ENCODE data around the gene DHX35. TPM values are rescaled to one million over a fixed set of nuclear protein-coding genes. Genes with fewer than 3 reads are reported as not detected.

DHX35 gene
- total and polyA plus RNA-seq, 3 experiments from 2014 or later = 6.0 to 20.5 (median 19.9) TPM

DNA sequence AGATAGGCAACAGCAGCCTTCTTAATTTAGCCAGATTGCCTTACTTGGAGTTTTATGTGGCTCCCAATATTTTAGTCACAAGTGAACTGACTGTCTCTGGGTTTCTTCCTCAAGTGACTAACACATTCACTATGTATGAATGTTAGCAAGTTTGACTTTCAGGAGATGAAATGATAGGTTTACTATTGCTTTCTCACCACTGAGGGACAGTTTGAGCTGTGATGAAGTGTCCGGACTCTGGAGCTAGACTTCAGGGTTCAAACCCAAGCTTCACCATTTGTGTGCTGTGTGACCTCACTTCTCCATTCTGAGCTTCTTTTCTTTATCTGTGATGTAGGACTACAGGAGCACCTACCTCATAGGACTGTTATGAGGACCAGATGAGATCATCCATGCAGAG is 8.2 kb downstream of the DHX35 start:
- Mint-ChIP-seq H3K4me1 (peaks cover 13 to 26% (median 17%) of the 10 kb centered on the region in 3 donors), H3K36me3 (peaks cover 3 to 73% (median 19%) of the 10 kb centered on the region in 3 donors), H3K4me3 (no peak overlapping the region), H3K9me3 (no peaks in the 10 kb centered on the region), H3K27me3 (no peaks in the 10 kb centered on the region), H3K27ac (peak overlapping the region in 1 of 8 donors; percentile 53)
- Histone ChIP-seq H3K27ac (ENCODE audit: low read depth, low read length) (no peak overlapping the region), H3K9me3 (ENCODE audit: low read length) (no peaks in the 10 kb centered on the region), H3K27me3 (ENCODE audit: insufficient read depth, low read length, poor library complexity, severe bottlenecking) (no peaks in the 10 kb centered on the region), H3K4me3 (ENCODE audit: low read length) (no peak overlapping the region), H3K4me1 (ENCODE audit: insufficient read depth, low read length) (no peaks in the 10 kb centered on the region), H3K36me3 (ENCODE audit: insufficient read depth, low read length) (peaks cover 5% of the 10 kb centered on the region)
- no peak for DNase-seq
- ChIA-PET CTCF (no interaction called here), POLR2A (no interaction called here)

DNA sequence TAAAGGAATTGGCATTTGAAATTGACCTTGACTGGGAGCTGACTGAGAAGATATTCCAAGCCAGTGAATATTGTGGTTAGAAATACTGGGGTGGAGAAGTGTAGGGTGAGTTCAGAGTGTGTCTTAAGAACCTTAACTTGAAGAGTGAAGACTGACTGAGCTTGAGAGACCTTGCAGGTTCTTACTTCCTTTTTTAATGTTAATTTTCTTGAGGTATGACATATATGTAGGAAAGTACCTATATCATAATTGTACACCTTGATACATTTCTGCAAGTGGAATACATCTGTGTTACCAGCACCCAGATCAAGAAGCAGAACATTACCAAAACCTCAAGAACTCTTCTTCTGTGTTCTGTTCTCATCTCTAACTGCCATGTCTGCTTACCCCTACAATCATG is 11.0 kb downstream of the DHX35 start:
- CTCF ChIA-PET = no interaction called here
- H3K36me3 ChIP-seq (ENCODE audit: insufficient read depth, low read length) = peaks cover 14% of the 10 kb centered on the region

DNA sequence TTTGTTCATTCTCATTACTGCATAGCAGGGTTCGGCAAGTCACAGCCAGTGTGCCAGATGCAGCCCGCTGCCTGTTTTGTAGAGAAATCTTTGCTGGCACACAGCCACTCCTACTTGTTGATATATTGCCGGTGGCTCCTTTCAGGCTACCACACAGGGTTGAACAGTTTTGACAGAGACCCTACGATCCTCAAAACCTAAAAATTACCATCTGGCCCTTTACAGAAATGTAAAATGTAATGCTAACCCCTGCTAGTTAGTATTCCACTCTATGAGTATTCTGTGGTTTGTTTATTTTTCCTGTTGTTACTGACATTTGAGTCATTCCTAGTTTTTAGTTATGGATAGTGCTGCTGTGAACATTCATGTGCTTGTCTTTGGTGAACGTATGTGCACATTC is 11.5 kb downstream of the DHX35 start:
- Histone ChIP-seq H3K27me3 (ENCODE audit: insufficient read depth, low read length, poor library complexity, severe bottlenecking) (no peaks in the 10 kb centered on the region), H3K4me1 (ENCODE audit: insufficient read depth, low read length) (no peaks in the 10 kb centered on the region), H3K36me3 (ENCODE audit: insufficient read depth, low read length) (peaks cover 15% of the 10 kb centered on the region), H3K27ac (ENCODE audit: low read depth, low read length) (no peak overlapping the region), H3K9me3 (ENCODE audit: low read length) (no peaks in the 10 kb centered on the region), H3K4me3 (ENCODE audit: low read length) (no peak overlapping the region)
- Mint-ChIP-seq H3K27ac (peak overlapping the region in 1 of 8 donors; percentile 37), H3K36me3 (peaks cover 3 to 59% (median 18%) of the 10 kb centered on the region in 3 donors), H3K27me3 (no peaks in the 10 kb centered on the region), H3K9me3 (no peaks in the 10 kb centered on the region), H3K4me1 (peaks cover 10 to 23% (median 11%) of the 10 kb centered on the region in 3 donors), H3K4me3 (no peak overlapping the region)
- ChIA-PET CTCF (interaction anchor here (1.3 kb wide), 1 partner anchor 12 kb away, joined by 3 read pairs; the partner anchor contains the start of gene DHX35), POLR2A (interaction anchor here (0.6 kb wide), 1 partner anchor 1653 kb away, joined by 3 read pairs; no protein-coding TSS in a partner anchor)
- DNase-seq = no peak

More for the DNA sequence above, 11.0 kb downstream of the DHX35 start:
- Mint-ChIP-seq H3K36me3 (peaks cover 3 to 62% (median 18%) of the 10 kb centered on the region in 3 donors), H3K27ac (no peak overlapping the region), H3K4me3 (no peak overlapping the region), H3K4me1 (peaks cover 10 to 23% (median 11%) of the 10 kb centered on the region in 3 donors), H3K9me3 (no peaks in the 10 kb centered on the region), H3K27me3 (no peaks in the 10 kb centered on the region)
- Histone ChIP-seq H3K4me3 (ENCODE audit: low read length) (no peak overlapping the region), H3K27me3 (ENCODE audit: insufficient read depth, low read length, poor library complexity, severe bottlenecking) (no peaks in the 10 kb centered on the region), H3K9me3 (ENCODE audit: low read length) (no peaks in the 10 kb centered on the region), H3K27ac (ENCODE audit: low read depth, low read length) (no peak overlapping the region), H3K4me1 (ENCODE audit: insufficient read depth, low read length) (no peaks in the 10 kb centered on the region)
- DNase-seq = no peak
- POLR2A ChIA-PET = no interaction called here

DNA sequence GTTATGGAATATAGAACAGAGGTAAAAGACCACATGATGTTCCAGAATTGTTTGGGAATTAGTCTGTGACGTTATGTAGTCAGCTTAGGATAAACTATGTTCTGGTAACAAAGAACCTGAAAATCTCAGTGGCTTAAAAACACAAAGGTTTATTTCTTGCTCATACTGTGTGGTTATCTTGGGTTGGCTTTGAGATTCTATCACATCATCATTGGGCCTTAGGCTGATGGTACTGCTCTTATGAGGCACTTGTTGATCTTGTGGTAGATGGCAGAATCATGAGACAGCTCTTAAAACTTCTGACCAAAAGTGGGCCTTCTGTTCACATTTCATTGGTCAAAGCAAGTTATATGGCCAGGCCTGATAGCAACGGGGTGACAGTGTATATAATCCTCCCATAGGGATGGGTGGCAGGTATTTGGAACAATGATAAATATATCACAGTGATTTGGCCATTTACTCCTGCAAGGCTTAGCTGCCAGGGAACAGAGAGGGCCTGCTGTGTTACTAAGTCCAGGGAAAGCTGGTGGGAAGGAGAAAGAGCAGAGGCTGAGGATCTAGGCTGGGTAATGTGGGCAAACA is 13.5 kb downstream of the DHX35 start:
- H3K4me1 Mint-ChIP-seq = peaks cover 11 to 23% (median 13%) of the 10 kb centered on the region in 3 donors
- no peaks in the 10 kb centered on the region for H3K4me1 ChIP-seq (ENCODE audit: insufficient read depth, low read length)
- H3K9me3 Mint-ChIP-seq = no peaks in the 10 kb centered on the region
- no peak overlapping the region for H3K27ac ChIP-seq (ENCODE audit: low read depth, low read length)
- no peak overlapping the region for H3K27ac Mint-ChIP-seq
- ChIA-PET POLR2A (no interaction called here), CTCF (no interaction called here)
- no peak overlapping the region for H3K4me3 Mint-ChIP-seq
- H3K4me3 ChIP-seq (ENCODE audit: low read length) = no peak overlapping the region
- H3K27me3 Mint-ChIP-seq = no peaks in the 10 kb centered on the region
- peaks cover 11% of the 10 kb centered on the region for H3K36me3 ChIP-seq (ENCODE audit: insufficient read depth, low read length)
- H3K36me3 Mint-ChIP-seq = peaks cover 3 to 47% (median 16%) of the 10 kb centered on the region in 3 donors
- H3K9me3 ChIP-seq (ENCODE audit: low read length) = no peaks in the 10 kb centered on the region
- H3K27me3 ChIP-seq (ENCODE audit: insufficient read depth, low read length, poor library complexity, severe bottlenecking) = no peaks in the 10 kb centered on the region
- DNase-seq = no peak

DNA sequence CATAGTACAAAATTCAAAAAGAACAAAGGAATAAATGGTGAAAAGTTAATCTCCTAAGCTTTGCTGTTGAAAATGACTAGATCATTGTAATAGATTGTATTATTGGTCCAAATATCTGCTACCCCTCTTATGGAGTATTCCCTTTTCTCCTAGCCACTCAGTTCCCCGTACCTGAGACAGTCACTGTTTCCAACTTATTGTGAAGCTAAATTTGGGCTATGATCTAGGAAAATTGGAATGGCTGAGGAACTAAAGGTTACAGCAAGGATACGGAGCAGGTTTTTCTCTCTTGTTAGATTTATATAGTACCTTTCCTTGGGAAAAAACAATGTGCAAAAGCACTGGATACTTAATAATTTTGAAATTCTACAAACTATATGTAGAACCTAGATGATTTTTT is 17.3 kb downstream of the DHX35 start:
- ChIA-PET POLR2A (no interaction called here), CTCF (interaction anchor here (0.7 to 1.4 kb wide), 4 partner anchors 17 to 70 kb away, joined by 3 to 4 read pairs (median 4); partner anchors contain the start of gene DHX35)
- Mint-ChIP-seq H3K27ac (peak overlapping the region in 1 of 8 donors; percentile 2), H3K36me3 (peaks cover 2 to 34% (median 6%) of the 10 kb centered on the region in 3 donors), H3K4me1 (peaks cover 7 to 18% (median 14%) of the 10 kb centered on the region in 3 donors), H3K4me3 (no peak overlapping the region), H3K27me3 (peaks cover 0 to 2% of the 10 kb centered on the region in 2 donors), H3K9me3 (no peaks in the 10 kb centered on the region)
- H3K36me3 ChIP-seq (ENCODE audit: insufficient read depth, low read length) = peaks cover 14% of the 10 kb centered on the region
- H3K4me1 ChIP-seq (ENCODE audit: insufficient read depth, low read length) = no peaks in the 10 kb centered on the region
- H3K9me3 ChIP-seq (ENCODE audit: low read length) = no peaks in the 10 kb centered on the region
- DNase-seq = no peak
- H3K27ac ChIP-seq (ENCODE audit: low read depth, low read length) = no peak overlapping the region
- H3K27me3 ChIP-seq (ENCODE audit: insufficient read depth, low read length, poor library complexity, severe bottlenecking) = no peaks in the 10 kb centered on the region
- H3K4me3 ChIP-seq (ENCODE audit: low read length) = no peak overlapping the region

DNA sequence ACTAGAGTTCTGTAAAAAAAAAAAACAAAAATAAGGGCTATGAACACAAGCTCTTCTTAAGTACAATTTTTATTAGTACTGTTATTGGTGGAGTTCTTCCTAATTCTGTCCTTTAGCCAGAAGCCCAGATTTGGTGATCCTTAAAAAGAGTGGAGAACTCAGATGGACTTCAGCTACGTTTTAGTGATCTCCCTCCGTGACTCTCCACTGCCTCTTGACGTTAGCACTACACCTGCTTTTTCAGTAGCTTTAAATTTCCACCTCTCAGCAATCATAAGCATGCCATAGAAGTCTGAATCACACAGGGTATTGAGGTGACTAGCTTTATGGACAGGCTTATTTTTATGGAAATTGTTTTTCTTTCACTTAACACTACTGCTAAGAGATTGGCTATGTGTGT is 17.7 kb downstream of the DHX35 start:
- H3K27ac Mint-ChIP-seq = peak overlapping the region in 1 of 8 donors; percentile 2
- no peak overlapping the region for H3K4me3 Mint-ChIP-seq
- peaks cover 0 to 33% (median 2%) of the 10 kb centered on the region in 3 donors for H3K36me3 Mint-ChIP-seq
- H3K4me1 Mint-ChIP-seq = peaks cover 4 to 15% (median 10%) of the 10 kb centered on the region in 3 donors
- Histone ChIP-seq H3K9me3 (ENCODE audit: low read length) (no peaks in the 10 kb centered on the region), H3K27me3 (ENCODE audit: insufficient read depth, low read length, poor library complexity, severe bottlenecking) (no peaks in the 10 kb centered on the region), H3K27ac (ENCODE audit: low read depth, low read length) (no peak overlapping the region), H3K4me3 (ENCODE audit: low read length) (no peak overlapping the region), H3K4me1 (ENCODE audit: insufficient read depth, low read length) (no peaks in the 10 kb centered on the region), H3K36me3 (ENCODE audit: insufficient read depth, low read length) (peaks cover 14% of the 10 kb centered on the region)
- H3K9me3 Mint-ChIP-seq = no peaks in the 10 kb centered on the region
- ChIA-PET POLR2A (no interaction called here), CTCF (interaction anchor here (0.7 to 1.4 kb wide), 4 partner anchors 17 to 70 kb away, joined by 3 to 4 read pairs (median 4); partner anchors contain the start of gene DHX35)
- H3K27me3 Mint-ChIP-seq = peaks cover 0 to 2% of the 10 kb centered on the region in 2 donors
- no peak for DNase-seq

DNA sequence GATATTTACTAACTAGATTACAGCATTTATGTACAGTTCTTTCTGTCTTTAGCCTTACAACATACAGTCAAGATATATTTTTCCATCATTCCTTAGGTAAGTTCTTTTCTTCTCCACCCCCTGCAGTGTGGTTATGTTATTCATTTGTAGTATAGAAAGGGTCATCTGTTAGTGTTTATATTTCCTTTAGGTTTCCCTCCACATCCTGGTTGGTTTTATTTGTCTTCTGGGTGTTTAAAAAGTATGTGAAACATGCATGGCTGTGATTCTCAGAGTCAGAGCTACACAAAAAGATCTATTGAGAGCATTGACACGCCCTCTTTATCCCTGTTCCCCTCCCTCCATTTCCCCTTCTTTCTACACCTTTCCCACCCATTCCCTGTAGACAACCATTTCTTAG is 20.1 kb downstream of the DHX35 start:
- H3K36me3 Mint-ChIP-seq = peaks cover 0 to 46% (median 0%) of the 10 kb centered on the region in 3 donors
- H3K27me3 ChIP-seq (ENCODE audit: insufficient read depth, low read length, poor library complexity, severe bottlenecking) = no peaks in the 10 kb centered on the region
- ChIA-PET POLR2A (no interaction called here), CTCF (no interaction called here)
- peaks cover 0 to 2% of the 10 kb centered on the region in 2 donors for H3K27me3 Mint-ChIP-seq
- no peaks in the 10 kb centered on the region for H3K4me1 ChIP-seq (ENCODE audit: insufficient read depth, low read length)
- no peak overlapping the region for H3K27ac ChIP-seq (ENCODE audit: low read depth, low read length)
- no peak for DNase-seq
- no peak overlapping the region for H3K4me3 Mint-ChIP-seq
- H3K9me3 Mint-ChIP-seq = no peaks in the 10 kb centered on the region
- peak overlapping the region in 1 of 8 donors; percentile 63 for H3K27ac Mint-ChIP-seq
- no peak overlapping the region for H3K4me3 ChIP-seq (ENCODE audit: low read length)
- peaks cover 4 to 15% (median 6%) of the 10 kb centered on the region in 3 donors for H3K4me1 Mint-ChIP-seq
- no peaks in the 10 kb centered on the region for H3K9me3 ChIP-seq (ENCODE audit: low read length)
- H3K36me3 ChIP-seq (ENCODE audit: insufficient read depth, low read length) = peaks cover 13% of the 10 kb centered on the region

DNA sequence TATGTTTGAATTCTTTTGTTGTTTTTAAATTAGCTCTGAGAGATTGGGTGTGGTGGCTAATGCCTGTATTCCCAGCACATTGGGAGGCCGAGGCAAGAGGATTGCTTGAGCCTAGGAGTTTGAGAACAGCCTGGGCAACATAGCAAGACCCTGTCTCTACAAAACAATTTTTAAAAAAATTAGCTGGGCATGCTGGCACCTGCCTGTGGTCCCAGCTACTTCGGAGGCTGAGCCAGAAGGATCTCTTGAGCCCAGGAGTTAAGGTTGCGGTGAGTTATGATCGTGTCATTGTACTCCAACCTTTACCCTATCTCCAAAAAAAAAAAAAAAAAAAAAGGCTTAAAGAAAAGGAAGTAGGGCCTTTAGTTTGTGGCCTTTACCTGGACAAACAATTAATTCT is 22.9 kb downstream of the DHX35 start:
- ChIA-PET CTCF (interaction anchor here (1.8 kb wide), 1 partner anchor 23 kb away, joined by 5 read pairs; the partner anchor contains the start of gene DHX35), POLR2A (no interaction called here)
- no peak overlapping the region for H3K27ac ChIP-seq (ENCODE audit: low read depth, low read length)
- Mint-ChIP-seq H3K27ac (no peak overlapping the region), H3K4me1 (peaks cover 11 to 15% (median 14%) of the 10 kb centered on the region in 3 donors), H3K4me3 (no peak overlapping the region), H3K27me3 (peaks cover 0 to 2% of the 10 kb centered on the region in 2 donors), H3K9me3 (no peaks in the 10 kb centered on the region), H3K36me3 (peaks cover 12 to 63% (median 13%) of the 10 kb centered on the region in 3 donors)
- peaks cover 11% of the 10 kb centered on the region for H3K36me3 ChIP-seq (ENCODE audit: insufficient read depth, low read length)
- H3K27me3 ChIP-seq (ENCODE audit: insufficient read depth, low read length, poor library complexity, severe bottlenecking) = no peaks in the 10 kb centered on the region
- DNase-seq = no peak
- no peaks in the 10 kb centered on the region for H3K4me1 ChIP-seq (ENCODE audit: insufficient read depth, low read length)
- H3K4me3 ChIP-seq (ENCODE audit: low read length) = no peak overlapping the region
- H3K9me3 ChIP-seq (ENCODE audit: low read length) = no peaks in the 10 kb centered on the region

Measured in CD8-positive, alpha-beta memory T cell (primary cell).